Measurements from ENCODE around the gene E4F1. TPM values are rescaled to one million over a fixed set of nuclear protein-coding genes. Genes with fewer than 3 reads are reported as not detected.

E4F1 gene
- total and polyA plus RNA-seq, 2 donors (not counting 1 experiment from before 2014, with no cell fraction given): 6.7 to 31.2 TPM

- Histone ChIP-seq H3K9ac (ENCODE audit: insufficient read depth, low read length) (no peak overlapping the region), H3K36me3 (ENCODE audit: control insufficient read depth, insufficient read depth, low read length) (no peaks in the 10 kb centered on the region), H3K79me2 (ENCODE audit: control insufficient read depth, insufficient read depth, low read length) (no peaks in the 10 kb centered on the region), H3K9me3 (ENCODE audit: control insufficient read depth, insufficient read depth, low read depth, low read length) (no peaks in the 10 kb centered on the region), H3K4me1 (ENCODE audit: control insufficient read depth, extremely low read depth, insufficient read depth, low read length) (no peaks in the 10 kb centered on the region), H3K4me2 (ENCODE audit: extremely low read depth, insufficient read depth, low read length) (no peak overlapping the region), H3K27me3 (ENCODE audit: control insufficient read depth, insufficient read depth, low read length) (peaks cover 2% of the 10 kb centered on the region), H4K20me1 (ENCODE audit: control insufficient read depth, extremely low read depth, insufficient read depth, low read length) (no peaks in the 10 kb centered on the region), H2AFZ (ENCODE audit: low read length) (no peak overlapping the region), H3K27ac (ENCODE audit: insufficient read depth, low read length) (no peak overlapping the region), H3K4me3 (replicated peaks in 1 of 4; ENCODE audit: control extremely low read depth in 1 of 4, insufficient read depth in 1 of 4, low read depth in 3 of 4, low read length in 4 of 4) (no peak overlapping the region)
- TF ChIP-seq CTCF (conservative IDR thresholded peaks at IDR 0.05 in 1 of 2, IDR thresholded peaks at IDR 0.05 in 1 of 2; ENCODE audit: low read depth in 1 of 2, low read length in 2 of 2): no peak
- TF ChIP-seq EZH2 (IDR thresholded peaks at IDR 0.05; ENCODE audit: low read length, missing control alignments): no peak
- DNase-seq (ENCODE audit: low read depth in 2 of 2): no peak
Measured at GRCh38 chr16:2189252-2189893, 34.0 kb upstream of the E4F1 start.

DNA sequence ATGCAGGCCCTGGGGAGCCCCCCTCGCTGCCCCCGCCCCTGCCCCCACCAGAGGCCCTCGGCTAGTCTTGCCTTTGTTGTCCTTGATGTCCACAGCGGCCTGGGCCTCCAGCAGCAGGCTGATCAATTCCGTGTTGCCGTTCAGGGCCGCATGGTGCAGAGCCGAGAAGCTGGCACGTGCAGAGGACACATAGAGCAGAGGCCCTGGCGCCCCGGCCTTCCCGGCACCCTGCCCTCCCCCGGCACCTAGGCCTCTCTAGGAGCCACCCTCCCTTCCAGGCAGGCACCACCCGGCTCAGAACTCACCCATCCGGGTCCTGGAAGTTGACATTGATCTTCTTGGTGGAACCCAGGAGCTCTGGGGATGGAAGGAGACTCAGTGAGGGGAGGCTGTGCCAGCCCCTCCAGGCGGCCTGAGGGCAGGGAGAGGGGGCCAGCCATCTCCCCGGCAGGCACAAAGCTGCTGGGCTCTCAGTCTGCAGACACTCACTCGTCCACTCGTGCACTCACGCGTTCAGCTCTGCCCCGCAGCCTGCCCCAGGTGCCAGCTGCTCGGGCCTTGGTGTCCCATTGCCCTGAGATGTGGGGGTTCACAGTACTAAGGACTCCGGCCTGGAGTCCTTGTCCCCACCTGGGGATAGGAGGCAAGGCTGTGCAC, 33.3 kb upstream of the E4F1 start:
- H2AFZ ChIP-seq (ENCODE audit: low read length): no peak overlapping the region
- H3K4me3 ChIP-seq (replicated peaks in 1 of 4; ENCODE audit: control extremely low read depth in 1 of 4, insufficient read depth in 1 of 4, low read depth in 3 of 4, low read length in 4 of 4): no peak overlapping the region
- H3K27me3 ChIP-seq (ENCODE audit: control insufficient read depth, insufficient read depth, low read length): peaks cover 8% of the 10 kb centered on the region
- no peak overlapping the region for H3K4me2 ChIP-seq (ENCODE audit: extremely low read depth, insufficient read depth, low read length)
- H3K9ac ChIP-seq (ENCODE audit: insufficient read depth, low read length): no peak overlapping the region
- no peak for TF ChIP-seq CTCF (conservative IDR thresholded peaks at IDR 0.05 in 1 of 2, IDR thresholded peaks at IDR 0.05 in 1 of 2; ENCODE audit: low read depth in 1 of 2, low read length in 2 of 2)
- no peak for DNase-seq (ENCODE audit: low read depth in 2 of 2)
- no peaks in the 10 kb centered on the region for H3K36me3 ChIP-seq (ENCODE audit: control insufficient read depth, insufficient read depth, low read length)
- no peaks in the 10 kb centered on the region for H4K20me1 ChIP-seq (ENCODE audit: control insufficient read depth, extremely low read depth, insufficient read depth, low read length)
- H3K27ac ChIP-seq (ENCODE audit: insufficient read depth, low read length): no peak overlapping the region
- no peaks in the 10 kb centered on the region for H3K79me2 ChIP-seq (ENCODE audit: control insufficient read depth, insufficient read depth, low read length)
- H3K4me1 ChIP-seq (ENCODE audit: control insufficient read depth, extremely low read depth, insufficient read depth, low read length): no peaks in the 10 kb centered on the region
- no peaks in the 10 kb centered on the region for H3K9me3 ChIP-seq (ENCODE audit: control insufficient read depth, insufficient read depth, low read depth, low read length)

- H3K4me1 ChIP-seq (ENCODE audit: control insufficient read depth, extremely low read depth, insufficient read depth, low read length): no peaks in the 10 kb centered on the region
- H3K9me3 ChIP-seq (ENCODE audit: control insufficient read depth, insufficient read depth, low read depth, low read length): no peaks in the 10 kb centered on the region
- no peak overlapping the region for H3K27ac ChIP-seq (ENCODE audit: insufficient read depth, low read length)
- no peaks in the 10 kb centered on the region for H3K36me3 ChIP-seq (ENCODE audit: control insufficient read depth, insufficient read depth, low read length)
- no peak overlapping the region for H3K4me3 ChIP-seq (replicated peaks in 1 of 4; ENCODE audit: control extremely low read depth in 1 of 4, insufficient read depth in 1 of 4, low read depth in 3 of 4, low read length in 4 of 4)
- no peaks in the 10 kb centered on the region for H3K79me2 ChIP-seq (ENCODE audit: control insufficient read depth, insufficient read depth, low read length)
- no peak for DNase-seq (ENCODE audit: low read depth in 2 of 2)
- no peaks in the 10 kb centered on the region for H4K20me1 ChIP-seq (ENCODE audit: control insufficient read depth, extremely low read depth, insufficient read depth, low read length)
- no peak overlapping the region for H3K9ac ChIP-seq (ENCODE audit: insufficient read depth, low read length)
- H3K4me2 ChIP-seq (ENCODE audit: extremely low read depth, insufficient read depth, low read length): no peak overlapping the region
- H3K27me3 ChIP-seq (ENCODE audit: control insufficient read depth, insufficient read depth, low read length): peaks cover 13% of the 10 kb centered on the region
- H2AFZ ChIP-seq (ENCODE audit: low read length): no peak overlapping the region
- TF ChIP-seq EZH2 (IDR thresholded peaks at IDR 0.05; ENCODE audit: low read length, missing control alignments): no peak
- no peak for TF ChIP-seq CTCF (conservative IDR thresholded peaks at IDR 0.05 in 1 of 2, IDR thresholded peaks at IDR 0.05 in 1 of 2; ENCODE audit: low read depth in 1 of 2, low read length in 2 of 2)
Measured at GRCh38 chr16:2190659-2191445, 32.5 kb upstream of the E4F1 start.

Measured in fibroblast of lung (primary cell).